ENCODE data around the gene ALDH1A3. TPM values are rescaled to one million over a fixed set of nuclear protein-coding genes. Genes with fewer than 3 reads are reported as not detected.

Gene ALDH1A3
- total RNA-seq, 4 donors from 2014 or later, result 6.7 to 39.4 (median 17.9) TPM

DNA sequence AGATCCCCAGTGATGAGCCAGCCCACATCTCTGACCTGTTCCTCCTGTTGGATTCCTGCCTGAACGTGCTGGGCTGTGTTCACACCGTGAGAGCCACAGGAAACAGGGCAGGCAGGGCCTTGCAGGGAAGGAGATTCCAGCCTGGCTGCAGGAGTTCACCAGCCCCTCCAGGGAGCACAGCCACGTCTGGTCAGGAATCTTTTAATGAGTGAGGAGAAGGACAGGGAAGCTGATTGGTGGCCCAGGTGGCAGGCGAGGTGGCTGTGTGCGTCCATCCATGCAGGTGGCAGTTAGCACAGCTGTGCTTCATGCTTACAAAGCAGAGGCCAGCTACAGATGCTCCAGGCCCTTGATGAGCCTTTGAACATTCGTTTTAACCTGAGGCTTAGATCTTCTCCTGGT, 50.0 kb downstream of the ALDH1A3 start:
- in situ Hi-C loops (cut with MboI; ENCODE audit: low pct_ligation_motif_present in 1 of 4, low pct_unique_long_range_greater_than_20kb in 1 of 4, low sequenced_read_pairs in 3 of 4), result loop anchor here in 1 of 4 donors (5.0 kb wide), 1 partner anchor 73 kb away; no protein-coding TSS in a partner anchor
- H3K27me3 ChIP-seq, result no peaks in the 10 kb centered on the region
- H3K9me3 ChIP-seq, result no peaks in the 10 kb centered on the region
- no peak for DNase-seq
- peaks cover 0 to 3% (median 0%) of the 10 kb centered on the region in 4 donors for H3K36me3 ChIP-seq
- 48% methylated on average over 6 of the region's 6 CpGs; no CpG with 5 or more reads in 1 of the 2 donors for WGBS, 2 donors (ENCODE audit: low coverage in 1 of 2)
- no peak overlapping the region for H3K27ac ChIP-seq
- no peak overlapping the region for H3K4me3 ChIP-seq
- TF ChIP-seq POLR2A (IDR thresholded peaks at IDR 0.05), result no peak
- no peak for TF ChIP-seq POLR2AphosphoS5 (IDR thresholded peaks at IDR 0.05)
- TF ChIP-seq EP300 (IDR thresholded peaks at IDR 0.05; ENCODE audit: low read depth), result no peak
- TF ChIP-seq, protein P1, sequence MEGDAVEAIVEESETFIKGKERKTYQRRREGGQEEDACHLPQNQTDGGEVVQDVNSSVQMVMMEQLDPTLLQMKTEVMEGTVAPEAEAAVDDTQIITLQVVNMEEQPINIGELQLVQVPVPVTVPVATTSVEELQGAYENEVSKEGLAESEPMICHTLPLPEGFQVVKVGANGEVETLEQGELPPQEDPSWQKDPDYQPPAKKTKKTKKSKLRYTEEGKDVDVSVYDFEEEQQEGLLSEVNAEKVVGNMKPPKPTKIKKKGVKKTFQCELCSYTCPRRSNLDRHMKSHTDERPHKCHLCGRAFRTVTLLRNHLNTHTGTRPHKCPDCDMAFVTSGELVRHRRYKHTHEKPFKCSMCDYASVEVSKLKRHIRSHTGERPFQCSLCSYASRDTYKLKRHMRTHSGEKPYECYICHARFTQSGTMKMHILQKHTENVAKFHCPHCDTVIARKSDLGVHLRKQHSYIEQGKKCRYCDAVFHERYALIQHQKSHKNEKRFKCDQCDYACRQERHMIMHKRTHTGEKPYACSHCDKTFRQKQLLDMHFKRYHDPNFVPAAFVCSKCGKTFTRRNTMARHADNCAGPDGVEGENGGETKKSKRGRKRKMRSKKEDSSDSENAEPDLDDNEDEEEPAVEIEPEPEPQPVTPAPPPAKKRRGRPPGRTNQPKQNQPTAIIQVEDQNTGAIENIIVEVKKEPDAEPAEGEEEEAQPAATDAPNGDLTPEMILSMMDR (IDR thresholded peaks at IDR 0.05), result no peak
- peaks cover 0 to 27% (median 14%) of the 10 kb centered on the region in 4 donors for H3K4me1 ChIP-seq
- intact Hi-C loops (cut with DNase I; ENCODE audit: low total_unique reads), result no loop called here

DNA sequence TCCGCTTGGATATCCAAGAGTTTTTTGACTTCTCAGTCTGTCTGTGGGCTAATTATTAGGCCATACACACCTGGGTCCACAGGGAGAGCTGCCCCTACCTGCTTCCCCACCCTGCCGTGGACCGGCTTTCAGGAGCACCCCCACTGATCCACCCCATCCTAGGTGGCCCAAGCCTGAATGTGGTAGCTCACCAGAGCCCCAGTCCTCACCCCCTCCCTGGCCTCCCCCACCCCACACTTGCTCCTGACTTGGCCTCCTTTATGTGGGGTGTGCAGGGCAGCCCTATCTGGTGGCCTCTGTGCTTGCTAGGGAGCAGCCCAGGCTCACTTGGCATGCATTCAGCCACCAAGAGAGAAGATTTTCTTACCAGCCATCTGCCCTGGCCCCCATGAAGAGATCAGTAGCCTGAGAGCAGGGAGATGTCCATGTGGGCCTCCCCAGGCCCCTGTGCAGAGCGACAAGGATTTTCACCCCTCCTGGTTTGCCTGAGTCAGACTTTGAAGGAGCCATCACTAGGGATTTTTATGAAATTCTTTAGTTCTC, 50.7 kb downstream of the ALDH1A3 start:
- in situ Hi-C loops (cut with MboI; ENCODE audit: low pct_ligation_motif_present in 1 of 4, low pct_unique_long_range_greater_than_20kb in 1 of 4, low sequenced_read_pairs in 3 of 4), result no loop called here

DNA sequence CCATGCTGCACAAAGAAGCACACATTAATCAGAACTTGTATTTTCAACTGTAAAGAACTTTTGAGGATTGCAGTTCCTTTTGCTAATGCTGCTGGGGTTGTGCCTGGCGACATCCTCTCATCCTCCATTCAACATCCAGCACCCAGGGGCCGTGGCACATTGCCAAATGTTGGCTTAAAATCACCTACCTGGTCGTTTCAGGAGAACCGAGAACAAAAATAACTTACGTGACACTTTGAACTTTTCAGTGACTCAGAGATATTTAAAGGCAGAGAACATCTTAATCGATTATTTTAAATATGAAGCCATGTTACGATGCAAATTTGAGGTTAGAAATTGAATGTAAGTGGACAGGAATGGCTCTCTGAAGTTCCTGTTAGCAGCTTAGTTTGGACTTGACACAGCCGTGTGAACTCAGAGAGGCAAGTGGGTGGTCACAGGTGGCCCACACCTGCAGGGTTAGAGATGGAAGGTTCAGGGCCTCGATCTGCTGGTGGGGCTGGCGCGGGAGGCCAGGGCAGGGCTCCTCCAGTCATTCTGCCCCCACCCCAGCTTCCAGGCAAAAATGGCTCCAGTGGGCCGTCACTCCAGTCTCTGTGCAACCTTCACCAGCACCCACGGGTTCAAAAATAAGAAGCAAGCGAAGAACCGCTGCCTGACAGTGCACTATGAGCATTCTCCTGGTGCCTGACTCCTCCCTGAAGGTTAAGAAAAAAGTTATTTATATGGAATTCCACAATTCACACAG, 51.7 kb downstream of the ALDH1A3 start:
- H3K9me3 ChIP-seq, result no peaks in the 10 kb centered on the region
- peak; percentile 64 for DNase-seq
- no peaks in the 10 kb centered on the region for H3K27me3 ChIP-seq
- H3K27ac ChIP-seq, result peak overlapping the region in 1 of 4 donors; percentile 28
- peaks cover 0 to 10% (median 4%) of the 10 kb centered on the region in 4 donors for H3K4me1 ChIP-seq
- TF ChIP-seq POLR2AphosphoS5 (IDR thresholded peaks at IDR 0.05), result no peak
- TF ChIP-seq EP300 (IDR thresholded peaks at IDR 0.05; ENCODE audit: low read depth), result no peak
- TF ChIP-seq, protein P1 (IDR thresholded peaks at IDR 0.05), result no peak
- no peak for TF ChIP-seq POLR2A (IDR thresholded peaks at IDR 0.05)
- intact Hi-C loops (cut with DNase I; ENCODE audit: low total_unique reads), result no loop called here
- 80 to 100% methylated on average over 3 to 15 of the region's 15 CpGs for WGBS, 2 donors (ENCODE audit: low coverage in 1 of 2)
- in situ Hi-C loops (cut with MboI; ENCODE audit: low pct_ligation_motif_present in 1 of 4, low pct_unique_long_range_greater_than_20kb in 1 of 4, low sequenced_read_pairs in 3 of 4), result no loop called here
- H3K36me3 ChIP-seq, result peaks cover 0 to 3% (median 0%) of the 10 kb centered on the region in 4 donors
- no peak overlapping the region for H3K4me3 ChIP-seq

More for the DNA sequence above, 50.7 kb downstream of the ALDH1A3 start:
- TF ChIP-seq POLR2A (IDR thresholded peaks at IDR 0.05) (no peak), POLR2AphosphoS5 (IDR thresholded peaks at IDR 0.05) (no peak), EP300 (IDR thresholded peaks at IDR 0.05; ENCODE audit: low read depth) (no peak)
- TF ChIP-seq, protein P1 (IDR thresholded peaks at IDR 0.05), result no peak
- Histone ChIP-seq H3K27me3 (no peaks in the 10 kb centered on the region), H3K36me3 (peaks cover 0 to 3% (median 0%) of the 10 kb centered on the region in 4 donors), H3K4me1 (peaks cover 0 to 19% (median 7%) of the 10 kb centered on the region in 4 donors), H3K9me3 (no peaks in the 10 kb centered on the region), H3K4me3 (no peak overlapping the region), H3K27ac (peak overlapping the region in 1 of 4 donors; percentile 8)
- WGBS, 2 donors (ENCODE audit: low coverage in 1 of 2), result 80 to 86% methylated on average over 1 to 4 of the region's 4 CpGs
- DNase-seq, result no peak
- intact Hi-C loops (cut with DNase I; ENCODE audit: low total_unique reads), result no loop called here

DNA sequence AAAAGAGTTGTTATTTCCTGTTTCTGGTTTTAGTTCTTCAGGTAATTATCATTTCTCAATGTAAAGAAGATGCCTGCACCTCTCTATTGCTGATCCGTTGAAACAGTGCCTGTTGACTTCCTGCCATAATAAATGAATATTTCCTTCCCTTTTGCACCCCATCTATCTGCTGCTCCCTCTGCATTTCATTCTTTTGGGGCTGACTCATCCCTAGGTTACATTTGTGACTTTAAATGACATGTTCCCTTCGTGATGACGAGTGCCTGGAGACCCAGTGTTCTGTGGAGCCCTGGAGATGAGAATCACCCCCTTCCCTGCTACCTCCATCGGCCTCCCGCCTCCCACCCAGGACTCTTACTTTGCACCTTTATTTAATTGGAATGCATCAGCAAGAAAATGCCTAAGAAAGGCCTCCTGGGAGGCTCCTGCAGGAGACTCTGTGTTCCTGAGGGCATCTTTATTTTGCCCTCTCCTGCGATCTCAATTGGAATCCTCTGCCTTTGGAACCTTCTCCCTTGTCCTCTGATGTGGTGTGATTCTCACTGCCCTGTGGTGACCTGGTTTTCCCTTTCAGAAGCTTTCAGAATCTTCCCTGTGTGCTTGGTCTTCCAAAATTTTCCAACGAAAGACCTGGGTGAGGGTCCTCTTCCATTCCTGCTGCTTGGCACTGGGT, 53.2 kb downstream of the ALDH1A3 start:
- in situ Hi-C loops (cut with MboI; ENCODE audit: low pct_ligation_motif_present in 1 of 4, low pct_unique_long_range_greater_than_20kb in 1 of 4, low sequenced_read_pairs in 3 of 4), result no loop called here

More for the DNA sequence above, 53.2 kb downstream of the ALDH1A3 start:
- Histone ChIP-seq H3K27me3 (no peaks in the 10 kb centered on the region), H3K4me1 (peaks cover 0 to 8% (median 4%) of the 10 kb centered on the region in 4 donors), H3K9me3 (no peaks in the 10 kb centered on the region), H3K27ac (no peak overlapping the region), H3K36me3 (peaks cover 0 to 3% (median 0%) of the 10 kb centered on the region in 4 donors), H3K4me3 (no peak overlapping the region)
- 81 to 86% methylated on average over 7 of the region's 7 CpGs for WGBS, 2 donors (ENCODE audit: low coverage in 1 of 2)
- TF ChIP-seq, protein P1 (IDR thresholded peaks at IDR 0.05), result no peak
- TF ChIP-seq POLR2AphosphoS5 (IDR thresholded peaks at IDR 0.05), result no peak
- no peak for TF ChIP-seq EP300 (IDR thresholded peaks at IDR 0.05; ENCODE audit: low read depth)
- no peak for TF ChIP-seq POLR2A (IDR thresholded peaks at IDR 0.05)
- no peak for DNase-seq
- intact Hi-C loops (cut with DNase I; ENCODE audit: low total_unique reads), result no loop called here
